ENCODE results near the gene XKR7.
"Not testable (repeated sequence)": the region's sequence is repeated elsewhere in the genome, so short reads cannot be mapped to it uniquely, and the experiment has no call there.

The XKR7 gene

DNA sequence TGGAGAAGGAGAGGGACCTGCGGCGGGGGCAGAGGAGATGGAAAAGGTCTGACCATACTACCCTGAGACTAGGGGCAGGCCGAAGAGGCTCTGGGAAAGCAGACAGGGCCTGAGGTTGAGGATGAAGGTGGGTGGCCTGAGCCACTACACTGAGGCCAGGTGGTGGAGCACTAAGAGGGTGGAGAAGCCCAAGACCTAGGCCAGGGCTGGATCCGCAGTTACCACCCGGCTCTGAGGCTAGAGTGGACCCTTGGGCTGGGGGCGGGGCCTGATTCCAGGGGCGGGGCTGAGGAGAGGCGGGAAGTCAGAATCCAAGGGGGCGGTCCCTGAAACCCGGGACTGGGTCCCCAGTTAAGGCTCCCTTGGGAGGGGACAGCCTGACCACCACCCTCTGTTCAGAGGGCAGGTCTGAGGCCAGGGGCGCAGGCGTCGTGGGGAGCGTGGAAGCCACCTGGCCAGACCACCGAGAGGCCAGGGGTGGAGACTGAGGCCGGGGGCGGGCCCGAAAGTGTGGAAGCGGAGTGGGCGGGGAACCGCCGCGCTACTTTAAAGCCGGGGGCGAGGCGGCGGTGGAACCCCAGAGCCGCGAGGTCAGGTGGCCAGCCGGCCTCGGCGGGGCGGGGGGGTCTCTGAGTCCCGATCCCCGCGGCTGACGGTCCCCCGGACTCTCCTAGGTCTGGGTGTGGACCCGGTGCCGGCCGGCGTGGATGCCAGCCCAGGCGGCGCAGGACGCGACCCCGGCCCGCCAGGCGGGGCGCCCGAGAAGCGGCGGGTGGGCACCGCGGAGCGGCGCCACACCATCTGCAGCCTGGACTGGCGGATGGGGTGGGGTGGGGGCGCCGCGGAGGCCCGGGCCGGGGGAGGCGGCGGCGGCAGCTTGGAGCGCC is 50.6 kb downstream of the XKR7 start:
- DNase-seq, result peak; percentile 88 to 96 (median 96)

DNA sequence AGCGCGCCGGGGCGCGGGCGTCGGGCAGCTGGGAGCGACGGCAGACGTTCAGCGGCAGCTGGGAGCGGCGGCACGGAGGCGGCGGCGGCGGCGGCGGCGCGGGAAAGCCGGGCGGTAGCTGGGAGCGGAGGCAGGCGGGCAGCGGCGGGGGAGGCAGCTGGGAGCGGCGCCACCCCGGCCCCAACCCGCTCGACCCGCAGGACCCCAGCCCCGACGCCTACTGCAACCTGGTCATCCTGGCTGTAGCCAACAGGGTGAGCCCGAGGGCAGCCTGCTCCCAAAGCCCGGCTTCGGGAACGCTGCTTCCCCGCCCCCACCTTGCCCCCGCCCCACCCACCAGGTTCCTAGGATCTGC is 51.2 kb downstream of the XKR7 start:
- DNase-seq, result peak in 2 of 3 experiments; percentile 46 to 82

DNA sequence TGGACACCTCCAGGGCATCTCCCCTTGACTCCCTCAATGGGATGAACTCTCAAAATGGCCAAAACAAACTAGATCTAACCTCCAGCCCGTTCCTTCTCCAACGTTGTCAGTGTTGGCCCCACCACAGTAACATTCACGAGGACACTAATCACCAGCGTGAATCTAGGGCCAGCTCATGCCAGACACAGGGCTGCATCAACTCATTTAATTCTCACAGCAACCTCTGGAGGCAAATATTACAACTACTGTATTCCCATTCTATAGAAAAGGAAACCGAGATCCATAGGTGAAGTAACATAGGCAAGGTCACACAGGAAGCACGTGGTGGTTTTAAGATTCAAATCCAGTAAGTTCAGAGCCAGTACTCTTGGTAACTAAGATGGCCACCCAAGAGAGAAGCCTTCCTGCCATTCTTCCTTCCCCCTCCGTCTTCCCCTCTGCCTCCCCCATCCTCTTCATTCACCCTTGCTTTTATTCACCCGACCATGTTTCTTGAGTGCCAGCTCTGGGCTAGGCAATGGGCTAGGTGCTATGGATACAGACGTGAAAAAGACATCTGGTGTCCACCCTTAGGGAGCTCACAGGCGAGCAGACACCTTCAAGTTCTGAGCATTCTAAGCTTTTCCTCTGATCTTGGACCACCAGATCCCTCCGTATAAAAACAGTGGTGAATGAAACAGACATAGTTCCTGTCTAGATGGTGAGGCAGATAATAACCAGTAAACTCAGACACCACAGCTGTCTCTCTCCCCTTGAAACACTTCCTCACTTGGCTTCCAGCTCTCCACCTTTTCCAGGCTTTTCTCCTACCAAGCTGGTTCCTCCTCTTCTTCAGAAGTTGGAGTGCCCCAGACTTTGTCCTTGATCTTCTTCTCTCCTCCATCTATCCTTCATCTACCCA is 51.9 kb downstream of the XKR7 start:
- DNase-seq, result peak in 2 of 3 experiments; percentile 65 to 77

DNA sequence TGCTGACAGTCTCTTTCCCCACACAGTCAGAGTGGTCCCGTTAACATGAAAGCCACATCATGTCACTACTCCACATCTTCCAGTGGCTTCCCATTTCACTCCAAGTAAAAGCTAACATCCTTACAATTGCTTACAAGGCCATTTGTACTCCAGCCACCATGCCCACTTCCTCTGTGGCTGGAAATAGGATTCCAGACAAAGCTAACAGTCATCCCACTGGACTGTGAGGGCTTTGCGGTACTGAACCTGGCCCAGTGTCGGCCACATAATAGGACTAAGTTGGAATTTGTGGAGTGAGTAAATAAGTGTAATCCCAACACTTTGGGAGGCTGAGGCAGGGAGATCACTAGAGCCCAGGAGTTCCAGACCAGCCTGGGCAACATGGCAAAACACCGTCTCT is 53.1 kb downstream of the XKR7 start:
- no peak for DNase-seq

DNA sequence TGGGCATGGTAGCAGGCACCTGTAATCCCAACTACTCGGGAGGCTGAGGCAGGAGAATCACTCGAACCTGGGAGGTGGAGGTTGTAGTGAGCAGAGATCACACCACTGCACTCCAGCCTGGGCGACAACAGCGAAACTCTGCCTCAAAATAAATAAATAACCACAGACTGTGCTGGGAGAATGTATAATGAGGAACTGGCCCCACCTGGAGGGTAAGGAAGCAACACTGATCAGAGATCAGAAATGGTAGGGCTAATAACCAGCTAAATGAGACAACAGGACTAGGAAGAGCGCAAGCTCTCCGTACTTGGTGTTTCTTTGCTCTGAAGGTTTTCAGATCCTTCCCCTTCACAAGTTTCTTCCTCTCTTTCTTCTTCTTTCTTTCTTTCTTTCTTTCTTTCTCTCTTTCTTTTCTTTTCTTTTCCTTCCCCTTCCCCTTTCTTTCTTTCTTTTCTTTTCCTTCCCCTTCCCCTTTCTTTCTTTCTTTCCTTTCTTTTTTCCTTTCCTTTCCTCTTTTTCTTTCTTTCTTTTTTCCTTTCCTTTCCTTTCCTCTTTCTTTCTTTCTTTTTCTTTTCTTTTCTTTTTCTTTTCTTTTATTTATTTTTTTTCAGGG is 56.8 kb downstream of the XKR7 start:
- DNase-seq, result no peak

DNA sequence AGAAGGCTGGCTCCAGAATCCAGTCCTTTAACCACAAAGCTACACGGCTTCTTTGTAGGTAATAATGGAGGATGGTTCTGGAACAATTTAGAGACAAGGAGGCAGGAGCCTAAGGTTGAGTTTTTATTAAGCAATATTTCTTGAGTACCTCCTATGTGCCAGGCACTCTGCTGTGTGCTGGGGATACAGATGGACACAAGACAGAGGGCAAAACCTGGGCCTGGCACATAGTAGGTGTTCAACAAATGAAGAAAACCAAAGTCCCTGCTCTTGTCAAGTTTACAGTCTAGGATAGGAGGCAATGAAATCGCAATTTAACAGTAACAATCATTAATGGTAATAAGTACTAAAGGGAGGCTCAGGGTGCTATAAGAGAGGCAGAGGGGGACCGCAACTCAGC is 59.7 kb downstream of the XKR7 start:
- no peak for DNase-seq

DNA sequence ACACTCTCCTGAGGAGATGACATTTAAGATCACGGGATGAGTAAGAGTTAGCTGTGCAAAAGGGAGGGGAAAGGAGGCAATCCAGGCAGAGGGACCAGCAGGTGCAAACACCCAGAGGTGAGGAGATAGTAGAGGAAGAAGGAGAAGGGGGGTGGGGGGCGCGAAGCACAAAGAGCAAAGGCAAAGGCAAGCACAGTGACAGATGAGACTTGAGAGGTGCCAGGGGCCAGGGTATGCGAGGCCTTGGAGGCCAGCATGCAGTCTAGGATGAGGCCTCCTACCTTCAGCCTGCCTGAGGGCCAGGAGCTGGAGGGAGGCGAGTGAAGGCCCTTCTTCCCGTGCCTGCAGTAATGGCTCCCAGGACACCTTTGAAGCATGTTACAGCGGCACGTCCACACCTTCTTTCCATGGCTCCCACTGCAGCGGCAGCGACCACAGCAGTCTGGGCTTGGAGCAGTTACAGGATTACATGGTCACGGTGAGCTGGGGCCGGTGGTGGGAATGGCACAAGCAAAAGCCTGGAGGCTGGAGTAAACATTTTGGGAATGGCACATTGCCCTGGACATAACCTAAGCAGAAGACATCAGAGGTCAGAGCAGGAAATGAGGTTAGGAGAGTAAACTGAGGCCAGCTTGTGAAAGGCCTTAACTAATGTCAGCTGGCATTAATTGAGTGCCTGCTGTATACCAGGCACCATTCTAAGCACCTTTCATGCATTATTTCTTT is 60.9 kb downstream of the XKR7 start:
- DNase-seq, result peak; percentile 16 to 40 (median 28)

DNA sequence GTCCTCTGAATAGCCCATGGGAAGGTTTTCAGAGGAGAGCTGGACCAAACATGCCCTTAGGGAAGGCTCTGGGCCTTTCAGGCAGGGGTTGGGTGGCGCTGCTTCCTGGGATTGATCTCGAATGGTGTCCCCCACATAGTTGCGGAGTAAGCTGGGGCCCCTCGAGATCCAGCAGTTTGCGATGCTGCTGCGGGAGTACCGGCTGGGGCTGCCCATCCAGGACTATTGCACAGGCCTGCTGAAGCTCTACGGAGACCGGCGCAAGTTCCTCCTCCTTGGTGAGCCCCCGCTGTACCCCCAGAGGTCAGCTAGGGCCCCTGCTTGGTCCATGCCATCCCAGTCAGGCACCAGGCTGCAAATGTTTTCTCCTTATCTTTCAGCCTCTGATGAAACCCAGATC is 61.6 kb downstream of the XKR7 start:
- DNase-seq, result no peak

DNA sequence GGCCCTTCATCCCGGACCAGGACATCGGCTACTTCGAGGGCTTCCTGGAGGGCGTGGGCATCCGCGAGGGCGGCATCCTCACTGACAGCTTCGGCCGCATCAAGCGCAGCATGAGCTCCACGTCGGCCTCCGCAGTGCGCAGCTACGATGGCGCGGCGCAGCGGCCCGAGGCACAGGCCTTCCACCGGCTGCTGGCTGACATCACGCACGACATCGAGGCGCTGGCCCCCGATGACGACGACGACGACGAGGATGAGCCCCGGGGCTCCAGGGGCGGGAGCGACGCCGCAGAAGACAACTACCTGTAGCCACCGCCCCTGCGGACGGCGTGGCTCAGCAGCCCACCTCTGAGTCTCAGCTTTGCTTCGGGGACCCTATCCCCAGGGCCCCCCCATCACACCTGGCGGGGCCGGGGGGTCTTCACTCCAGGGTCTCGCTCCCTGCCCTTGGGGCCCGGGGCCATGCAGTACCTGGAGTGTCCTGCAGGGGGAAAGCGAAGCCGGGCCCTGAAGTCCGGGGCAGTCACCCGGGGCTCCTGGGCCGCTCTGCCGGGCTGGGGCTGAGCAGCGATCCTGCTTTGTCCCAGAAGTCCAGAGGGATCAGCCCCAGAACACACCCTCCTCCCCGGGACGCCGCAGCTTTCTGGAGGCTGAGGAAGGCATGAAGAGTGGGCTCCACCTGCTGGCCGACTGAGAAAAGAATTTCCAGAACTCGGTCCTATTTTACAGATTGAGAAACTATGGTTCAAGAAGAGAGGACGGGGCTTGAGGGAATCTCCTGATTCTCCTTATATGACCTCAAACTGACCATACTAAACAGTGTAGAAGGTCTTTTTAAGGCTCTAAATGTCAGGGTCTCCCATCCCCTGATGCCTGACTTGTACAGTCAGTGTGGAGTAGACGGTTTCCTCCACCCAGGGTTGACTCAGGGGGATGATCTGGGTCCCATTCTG is 63.3 kb downstream of the XKR7 start:
- DNase-seq, result peak; percentile 59 to 85 (median 64)

DNA sequence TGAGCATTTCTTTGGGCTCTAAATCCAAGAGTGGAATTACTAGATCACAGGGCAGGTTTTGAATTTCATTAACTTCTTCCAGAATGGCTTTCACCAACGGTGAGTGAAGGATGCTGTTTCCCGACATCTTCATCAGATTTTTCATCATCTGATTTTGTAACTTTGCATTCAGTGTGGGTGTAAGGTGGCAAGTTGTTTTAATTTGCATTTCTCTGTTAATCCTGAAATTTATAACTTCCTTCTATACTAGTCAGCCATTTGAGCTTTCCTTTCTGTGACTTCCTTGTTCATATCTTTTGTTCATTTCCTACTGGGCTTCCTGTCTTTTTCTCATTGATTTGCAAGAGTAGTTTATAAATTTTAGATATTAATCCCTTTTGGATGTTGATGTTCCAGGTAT is 65.4 kb downstream of the XKR7 start:
- no peak for DNase-seq

DNA sequence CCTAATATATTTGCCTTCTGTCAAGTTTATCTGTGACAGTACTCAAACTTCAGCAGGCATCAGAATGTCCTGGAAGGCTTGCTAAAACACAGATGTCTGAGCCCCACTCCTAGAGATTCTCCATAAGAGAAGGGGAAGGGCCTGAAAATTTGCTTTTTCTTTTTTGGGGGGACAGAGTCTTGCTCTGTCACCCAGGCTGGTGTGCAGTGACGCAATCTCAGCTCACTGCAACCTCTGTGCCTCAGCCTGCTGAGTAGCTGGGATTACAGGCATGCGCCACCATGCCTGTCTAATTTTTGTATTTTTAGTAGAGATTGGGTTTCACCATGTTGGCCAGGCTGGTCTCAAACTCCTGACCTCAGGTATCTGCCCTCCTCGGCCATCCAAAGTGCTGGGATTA is 65.8 kb downstream of the XKR7 start:
- DNase-seq, result not testable (repeated sequence)

DNA sequence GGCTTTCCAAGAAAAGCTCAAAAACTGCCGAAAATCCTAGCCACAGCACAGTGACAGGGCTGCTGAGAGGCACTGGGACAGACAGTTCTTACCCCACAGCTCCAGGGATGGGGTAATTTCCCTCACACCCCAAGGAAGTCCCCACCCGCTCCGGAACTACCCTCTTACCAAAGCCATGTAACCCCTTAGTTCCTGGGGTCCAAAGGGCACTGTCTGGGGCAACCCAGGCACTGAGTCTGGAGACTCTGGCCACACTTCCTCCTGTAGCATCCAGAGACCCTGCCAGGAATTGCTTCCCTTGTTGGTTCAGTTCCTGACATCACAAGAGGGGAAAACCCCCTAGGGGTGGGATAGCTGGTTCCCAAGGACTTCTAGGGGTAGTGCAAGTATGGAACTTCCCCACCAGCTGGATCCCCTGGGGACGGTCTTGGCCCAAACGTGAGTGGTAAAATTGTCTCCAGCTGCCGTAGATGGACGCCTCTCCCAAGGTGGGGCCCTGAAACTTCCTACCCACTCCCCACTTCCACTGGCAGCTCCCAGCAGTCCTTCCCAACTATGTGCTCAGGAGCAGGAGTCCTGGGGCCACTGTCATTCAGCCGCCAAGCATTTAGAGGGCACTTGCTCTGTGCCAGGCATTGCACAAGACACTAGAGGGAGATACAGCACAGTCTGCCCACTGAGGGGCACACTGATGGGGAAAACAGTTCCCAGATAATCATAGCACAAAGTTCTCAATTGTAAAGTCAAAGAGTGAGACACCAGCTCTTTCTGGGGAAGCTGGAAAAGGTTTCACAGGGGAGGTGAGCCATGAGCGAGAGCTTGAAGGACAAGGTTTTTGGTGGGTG is 66.9 kb downstream of the XKR7 start:
- DNase-seq, result no peak

DNA sequence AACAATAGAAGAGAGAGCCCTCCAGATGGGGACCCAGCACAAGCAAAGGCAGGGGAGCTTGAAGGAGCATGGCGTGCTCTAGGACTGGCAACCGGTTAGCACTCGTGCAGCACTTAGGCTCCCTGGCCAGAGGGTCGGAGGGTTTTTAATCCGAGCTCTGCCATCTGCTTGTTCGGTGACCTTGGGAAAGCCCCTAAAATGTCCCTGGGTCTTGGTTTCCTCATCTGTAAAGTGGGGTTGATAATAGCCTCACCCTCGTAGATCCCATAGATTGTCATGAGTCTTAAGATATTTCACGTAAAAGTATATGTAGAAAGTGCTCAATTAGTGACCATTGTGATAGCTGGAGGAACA is 67.5 kb downstream of the XKR7 start:
- no peak for DNase-seq

DNA sequence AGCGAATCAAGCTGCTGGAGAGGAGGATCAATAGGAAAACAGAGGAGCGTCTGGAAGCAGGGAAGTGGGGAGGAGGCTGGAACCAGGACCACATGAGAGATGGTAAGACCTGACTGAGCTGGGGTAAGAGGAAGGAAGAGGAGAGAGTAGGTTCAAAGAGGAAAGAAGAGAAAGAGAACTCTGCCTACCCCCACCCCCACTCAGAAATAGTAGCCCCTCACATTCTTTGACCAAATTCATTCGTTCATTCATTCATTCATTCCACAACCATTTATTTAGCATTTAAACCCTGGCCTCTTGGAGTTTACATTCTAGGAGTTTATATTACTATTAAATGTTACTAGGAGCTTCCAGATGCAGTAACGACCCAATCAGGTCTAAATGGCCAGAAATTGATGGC is 68.3 kb downstream of the XKR7 start:
- no peak for DNase-seq

DNA sequence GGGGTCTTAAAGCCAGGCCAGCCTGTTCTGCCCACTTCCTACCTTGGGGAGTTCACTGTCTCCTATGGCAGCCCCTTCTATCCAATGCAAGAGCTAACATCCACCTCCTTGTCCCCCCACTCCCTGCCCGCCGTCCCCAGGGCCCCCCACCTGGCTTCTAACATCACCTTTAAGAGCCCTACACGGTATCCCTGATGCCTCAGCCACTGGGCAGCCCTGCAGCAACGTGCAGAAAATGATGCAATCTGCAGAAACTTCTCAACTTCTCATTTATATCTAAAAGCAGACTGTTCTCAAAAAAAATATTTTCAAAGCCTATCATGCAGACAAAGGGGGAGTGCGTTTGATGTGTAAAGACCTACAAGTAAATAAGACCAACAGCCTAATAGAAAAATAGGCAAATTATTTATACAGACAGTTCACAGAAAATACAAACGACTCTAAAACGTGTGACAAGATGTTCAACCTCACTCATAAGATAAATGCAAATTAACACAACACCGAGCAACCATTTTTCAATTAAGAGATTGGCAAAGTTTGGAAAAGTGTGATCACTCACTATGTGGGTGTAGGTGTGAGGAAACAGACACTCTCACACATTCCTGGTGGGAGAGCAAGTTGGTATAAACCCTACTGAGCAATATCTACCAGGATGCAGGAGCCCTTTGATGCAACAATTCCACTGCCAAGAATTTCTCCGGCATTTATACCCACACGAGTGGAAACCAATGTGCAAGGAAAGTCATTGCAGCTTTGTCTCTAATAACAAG is 69.0 kb downstream of the XKR7 start:
- DNase-seq, result no peak

DNA sequence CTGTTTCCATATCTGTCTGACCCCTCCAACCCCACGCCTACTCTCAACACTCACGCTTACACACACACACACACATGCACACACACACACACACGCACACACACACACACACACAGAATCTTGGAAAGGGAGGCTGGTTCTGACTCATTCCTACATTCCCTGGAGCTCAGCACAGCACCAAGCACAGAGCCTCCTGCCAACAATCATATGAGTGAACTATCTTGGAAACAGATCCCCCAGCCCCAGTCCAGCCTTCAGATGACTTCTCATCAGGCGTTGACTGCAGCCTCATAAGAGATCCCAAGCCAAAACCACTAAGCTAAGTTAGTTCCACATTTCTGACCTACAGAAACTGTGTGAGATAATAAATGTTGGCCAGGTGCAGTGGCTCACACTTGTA is 70.0 kb downstream of the XKR7 start:
- DNase-seq, result no peak

DNA sequence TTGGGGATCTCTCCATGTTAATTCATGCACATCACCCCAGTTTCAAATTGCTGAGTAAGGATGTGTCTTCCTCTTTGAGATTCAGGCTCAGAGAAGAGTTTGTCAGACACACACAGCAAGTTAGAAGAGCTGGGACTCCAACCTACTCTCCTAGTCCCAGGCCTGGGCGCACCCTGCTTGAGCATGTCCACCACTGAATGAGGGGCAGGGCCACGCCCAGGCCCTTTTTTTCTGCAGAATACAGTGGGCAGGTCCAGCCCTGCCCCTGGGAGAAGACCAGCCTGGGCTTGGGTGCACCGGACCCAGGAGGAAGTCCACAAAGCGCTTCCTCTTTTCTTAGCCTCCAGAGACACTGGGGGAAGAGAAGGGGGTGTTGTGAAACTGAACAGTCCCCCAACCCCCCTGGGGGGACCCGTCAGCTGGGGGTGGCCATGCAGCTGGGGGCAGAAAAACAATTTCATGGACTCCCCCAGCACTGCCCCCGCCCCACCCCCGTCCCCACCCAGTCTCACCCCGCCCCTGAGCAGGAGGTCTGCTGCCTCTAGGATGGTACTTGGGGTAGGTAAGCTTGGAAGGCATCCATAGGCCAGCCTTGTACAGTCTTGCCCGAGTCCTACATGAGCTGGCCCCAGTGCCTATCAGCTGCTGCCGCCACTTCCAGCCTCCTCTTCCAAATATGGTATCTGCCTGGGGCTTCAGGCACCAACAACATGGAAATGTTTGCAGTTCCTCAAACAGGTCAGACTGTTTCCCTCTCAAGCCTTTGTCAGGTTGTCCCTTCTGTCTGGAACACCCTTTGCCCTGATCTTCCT is 72.4 kb downstream of the XKR7 start:
- DNase-seq, result peak in 2 of 3 experiments; percentile 7 to 34

DNA sequence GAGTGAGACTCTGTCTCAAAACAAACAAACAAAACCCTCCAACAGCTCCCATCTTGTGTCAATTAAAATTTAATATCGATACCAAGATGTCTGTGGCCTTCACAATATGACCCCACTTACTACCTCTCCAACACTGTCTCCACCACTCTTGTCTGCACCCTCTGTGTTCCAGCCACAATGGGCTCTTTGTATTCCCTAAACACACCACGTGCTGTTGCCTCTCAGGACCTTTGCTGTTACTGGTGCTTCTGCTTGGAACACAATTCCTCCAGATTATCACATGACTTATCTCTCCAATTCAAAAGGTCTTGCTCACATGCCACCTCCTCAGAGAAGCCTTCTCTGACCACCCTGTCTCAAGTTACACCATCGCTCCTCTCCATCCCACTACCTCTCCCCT is 78.0 kb downstream of the XKR7 start:
- DNase-seq, result no peak

DNA sequence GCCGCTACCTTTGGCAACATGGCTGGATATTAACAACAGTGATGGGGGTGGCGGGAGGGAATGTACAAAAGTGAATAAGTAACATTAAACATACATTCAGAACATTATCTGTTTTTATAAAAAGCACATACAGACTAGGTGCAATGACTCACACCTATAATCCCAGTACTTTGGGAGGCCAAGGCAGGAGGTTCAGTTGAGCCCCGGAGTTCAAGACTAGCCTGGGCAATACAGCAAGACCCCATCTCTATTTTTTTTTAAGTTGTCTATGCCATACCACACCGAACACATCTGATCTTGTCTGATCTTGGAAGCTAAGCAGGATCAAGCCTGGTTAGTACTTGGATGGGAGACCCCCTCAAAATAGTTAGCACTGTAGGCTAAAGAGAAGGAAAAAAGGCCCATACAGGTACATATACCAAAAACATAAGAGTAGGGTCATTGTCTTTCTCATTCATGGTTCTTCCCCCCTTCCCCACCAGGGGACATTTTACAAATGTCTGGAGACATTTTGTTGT is 82.4 kb downstream of the XKR7 start:
- DNase-seq, result no peak

All from NCI-H1417 (cell line).